ENCODE measurements around the gene GIPC2. TPM values are rescaled to one million over a fixed set of nuclear protein-coding genes. Genes with fewer than 3 reads are reported as not detected.

Gene GIPC2
- total and polyA plus RNA-seq, 11 donors: 0.99 to 4.0 (median 2.5) TPM

- H3K9me3 ChIP-seq: no peaks in the 10 kb centered on the region
- no peaks in the 10 kb centered on the region for H3K27me3 ChIP-seq
- intact Hi-C loops (cut with DNase I): loop anchor here in 9 of 10 donors (1.0 to 10.0 kb wide), 5 partner anchors 26 to 109 kb away; partner anchors contain the start of genes FUBP1 (in 8 of the 9) and GIPC2 (in 3 of the 9)
- peak in 2 of 5 donors; percentile 32 to 59 for DNase-seq
- peak in 2 of 4 donors; percentile 52 to 56 for ATAC-seq
- peak overlapping the region; percentile 89 to 96 (median 92) for H3K27ac ChIP-seq
- H3K36me3 ChIP-seq: no peaks in the 10 kb centered on the region
- WGBS, 4 donors: 0 to 3% (median 1%) methylated on average over 1 of the region's 1 CpG
- peaks cover 0 to 59% (median 27%) of the 10 kb centered on the region in 12 donors for H3K4me1 ChIP-seq
- no peak for TF ChIP-seq POLR2A (IDR thresholded peaks at IDR 0.05)
- no peak for TF ChIP-seq CTCF (IDR thresholded peaks at IDR 0.05)
- H3K4me3 ChIP-seq: peak overlapping the region; percentile 33 to 73 (median 64)
These were observed 40.0 kb upstream of the GIPC2 start for GRCh38 chr1:78005755-78006154.

- no peaks in the 10 kb centered on the region for H3K9me3 ChIP-seq
- H3K36me3 ChIP-seq: no peaks in the 10 kb centered on the region
- H3K27me3 ChIP-seq: no peaks in the 10 kb centered on the region
- H3K4me1 ChIP-seq: peaks cover 0 to 64% (median 31%) of the 10 kb centered on the region in 12 donors
- H3K4me3 ChIP-seq: peak overlapping the region; percentile 33 to 73 (median 64)
- no peak for TF ChIP-seq POLR2A (IDR thresholded peaks at IDR 0.05)
- H3K27ac ChIP-seq: peak overlapping the region in 11 of 12 donors; percentile 89 to 96 (median 92)
- ATAC-seq: no peak
- intact Hi-C loops (cut with DNase I): loop anchor here in 4 of 10 donors (5.0 to 10.0 kb wide), 2 partner anchors 41 to 108 kb away; partner anchors contain the start of gene GIPC2 (in 3 of the 4)
- DNase-seq: no peak
These were observed 39.2 kb upstream of the GIPC2 start for GRCh38 chr1:78006521-78006920.

- TF ChIP-seq POLR2A (IDR thresholded peaks at IDR 0.05): no peak
- TF ChIP-seq CTCF (IDR thresholded peaks at IDR 0.05): no peak
- ATAC-seq: no peak
- H3K4me1 ChIP-seq: peaks cover 0 to 58% (median 32%) of the 10 kb centered on the region in 12 donors
- WGBS, 4 donors: 53 to 75% (median 62%) methylated on average over 4 of the region's 4 CpGs
- intact Hi-C loops (cut with DNase I): loop anchor here in 4 of 10 donors (5.0 to 10.0 kb wide), 2 partner anchors 39 to 107 kb away; partner anchors contain the start of gene GIPC2 (in 3 of the 4)
- peaks cover 0 to 3% (median under 1%) of the 10 kb centered on the region in 9 donors for H3K36me3 ChIP-seq
- peak overlapping the region in 11 of 12 donors; percentile 53 to 73 (median 66) for H3K4me3 ChIP-seq
- H3K27me3 ChIP-seq: no peaks in the 10 kb centered on the region
- no peaks in the 10 kb centered on the region for H3K9me3 ChIP-seq
- DNase-seq: no peak
- peak overlapping the region in 5 of 12 donors; percentile 6 to 96 (median 92) for H3K27ac ChIP-seq
These were observed 38.0 kb upstream of the GIPC2 start for GRCh38 chr1:78007677-78008341.

GRCh38 chr1:78009276-78009675 is 36.5 kb upstream of the GIPC2 start:
- Histone ChIP-seq H3K36me3 (peaks cover 0 to 16% (median 15%) of the 10 kb centered on the region in 9 donors), H3K9me3 (no peaks in the 10 kb centered on the region), H3K4me3 (peak overlapping the region in 9 of 12 donors; percentile 56 to 73 (median 66)), H3K27me3 (no peaks in the 10 kb centered on the region), H3K27ac (peak overlapping the region in 5 of 12 donors; percentile 7 to 39 (median 28)), H3K4me1 (peaks cover 0 to 52% (median 25%) of the 10 kb centered on the region in 12 donors)
- TF ChIP-seq CTCF (IDR thresholded peaks at IDR 0.05) (no peak), POLR2A (IDR thresholded peaks at IDR 0.05) (no peak)
- no peak for DNase-seq
- ATAC-seq: no peak
- WGBS, 4 donors: 62 to 77% (median 65%) methylated on average over 3 of the region's 3 CpGs
- intact Hi-C loops (cut with DNase I): loop anchor here in 4 of 10 donors (5.0 to 10.0 kb wide), 2 partner anchors 38 to 106 kb away; partner anchors contain the start of gene GIPC2 (in 3 of the 4)

Measured in heart left ventricle (tissue), 16 donors.